Stimulated activated CD4-positive, alpha-beta T cell treated with anti-CD3 and anti-CD28 coated beads, Interleukin-1b, Interleukin-23, amount 100 ng/mL, for 24 hours (primary cell): ENCODE measurements around the gene PTCD2.
"Not testable (repeated sequence)": the region's sequence is repeated elsewhere in the genome, so short reads cannot be mapped to it uniquely, and the experiment has no call there.

Source experiments
- DNase-seq, 4 experiments: peaks; one replicate each; pipeline ENCODE4 v3.0.0-alpha.2; 2020; ENCODE audit warnings: low read depth in 4 of 4, low spot score in 1 of 4

The PTCD2 gene

GRCh38 chr5:72377910-72378638 lies 57.9 kb downstream of the PTCD2 start:
- no peak for DNase-seq

- no peak for DNase-seq
Measured at GRCh38 chr5:72378639-72379289, 58.6 kb downstream of the PTCD2 start.

- DNase-seq = no peak
Measured at GRCh38 chr5:72379936-72380335, 59.8 kb downstream of the PTCD2 start.

GRCh38 chr5:72380492-72381274 lies 60.5 kb downstream of the PTCD2 start:
- no peak for DNase-seq

- no peak for DNase-seq
Measured at GRCh38 chr5:72383280-72383679, 63.1 kb downstream of the PTCD2 start.

- no peak for DNase-seq
Measured at GRCh38 chr5:72383726-72384125, 63.6 kb downstream of the PTCD2 start.

- DNase-seq = no peak
Measured at GRCh38 chr5:72386639-72387038, 66.5 kb downstream of the PTCD2 start.

GRCh38 chr5:72387985-72388384 lies 67.8 kb downstream of the PTCD2 start:
- no peak for DNase-seq

- no peak for DNase-seq
Measured at GRCh38 chr5:72388646-72389045, 68.5 kb downstream of the PTCD2 start.

GRCh38 chr5:72390836-72391235 lies 70.7 kb downstream of the PTCD2 start:
- DNase-seq = no peak

- no peak for DNase-seq
Measured at GRCh38 chr5:72392326-72392733, 72.2 kb downstream of the PTCD2 start.

GRCh38 chr5:72393052-72393451 lies 72.9 kb downstream of the PTCD2 start:
- no peak for DNase-seq

GRCh38 chr5:72394688-72395087 lies 74.5 kb downstream of the PTCD2 start:
- DNase-seq = no peak

- no peak for DNase-seq
Measured at GRCh38 chr5:72397836-72398235, 77.7 kb downstream of the PTCD2 start.

- no peak for DNase-seq
Measured at GRCh38 chr5:72400950-72401349, 80.8 kb downstream of the PTCD2 start.

- DNase-seq = no peak
Measured at GRCh38 chr5:72402381-72402890, 82.3 kb downstream of the PTCD2 start.

- no peak for DNase-seq
Measured at GRCh38 chr5:72402959-72403628, 82.9 kb downstream of the PTCD2 start.

- DNase-seq = not testable (repeated sequence)
Measured at GRCh38 chr5:72404771-72405170, 84.6 kb downstream of the PTCD2 start.

GRCh38 chr5:72407078-72407477 lies 86.9 kb downstream of the PTCD2 start:
- no peak for DNase-seq

- no peak for DNase-seq
Measured at GRCh38 chr5:72407541-72407940, 87.4 kb downstream of the PTCD2 start.

- DNase-seq = no peak
Measured at GRCh38 chr5:72408127-72408526, 88.0 kb downstream of the PTCD2 start.
